GM12878 (cell line): ENCODE measurements around the gene SLCO2B1. TPM values are rescaled to one million over a fixed set of nuclear protein-coding genes. Genes with fewer than 3 reads are reported as not detected.

ENCODE experiments used
- ATAC-seq: fragments of 200-7000 bp; cut with Tn5 transposase; 3 replicates; pipeline ENCODE4 v1.9.1; 2020; ENCODE audit warnings: mild to moderate bottlenecking, moderate library complexity
- BruUV-seq: library from RNA; stranded (reverse); fragments of 400-500 nt; replicated peaks from 2 replicates; lab custom pipeline; 2021; lab: Mats Ljungman, UMichigan
- CTCF ChIA-PET: fragments of 300-600 bp; sonication (Branson Sonifier 250); formaldehyde crosslinking; extraction: SDS; loops from one replicate; lab custom pipeline; 2021; ENCODE audit warnings: inconsistent platforms; lab: Yijun Ruan, JAX
- POLR2A ChIA-PET: fragments of 350-600 bp; formaldehyde crosslinking; extraction: SDS; loops from one replicate; lab custom pipeline; 2021; ENCODE audit warnings: inconsistent platforms; lab: Charles Lee
- RAD21 ChIA-PET: fragments of 300-600 bp; sonication (Branson Sonifier 250); formaldehyde crosslinking; loops from one replicate; lab custom pipeline; 2023; ENCODE audit warnings: antibody characterized with exemption; ENCODE audit not compliant: unreplicated experiment; lab: Charles Lee
- SMC1A ChIA-PET: fragments of 300-600 bp; sonication (Branson Sonifier 250); formaldehyde crosslinking; loops from one replicate; lab custom pipeline; 2023; ENCODE audit not compliant: unreplicated experiment, uncharacterized antibody; lab: Charles Lee
- DNase-seq: peaks from one replicate; pipeline ENCODE4 v3.0.0-alpha.2; 2011; ENCODE audit warnings: low read depth, low spot score
- FAIRE-seq: peaks from 3 replicates; lab custom pipeline; 2011; peaks lifted over from hg19 to GRCh38; lab: Jason Lieb, UNC
- H2AFZ ChIP-seq: 2 replicates; pipeline ENCODE4 v1.6.0; 2011; ENCODE audit warnings: low read depth, low read length, control low read depth; ENCODE audit not compliant: control insufficient read depth
- H3K27ac ChIP-seq: 2 replicates; pipeline ENCODE4 v1.5.1; 2011; ENCODE audit warnings: control low read depth; ENCODE audit not compliant: control insufficient read depth, insufficient read depth
- H3K27me3 ChIP-seq, 2 experiments: replicated peaks in 1 of 2; 2 replicates each; pipeline versions ENCODE4 v1.6.0 to v1.6.1; 2011; ENCODE audit warnings: low read length in 1 of 2; ENCODE audit not compliant: control insufficient read depth in 2 of 2, insufficient read depth in 2 of 2
- H3K36me3 ChIP-seq, 2 experiments: 2 replicates each; pipeline ENCODE4 v1.5.1; 2011; ENCODE audit warnings: low read length in 1 of 2; ENCODE audit not compliant: control insufficient read depth in 2 of 2, insufficient read depth in 2 of 2
- H3K4me1 ChIP-seq: 2 replicates; pipeline ENCODE4 v1.6.1; 2011; ENCODE audit warnings: mild to moderate bottlenecking, low read length, moderate library complexity, mixed read lengths; ENCODE audit not compliant: control insufficient read depth, insufficient read depth
- H3K4me2 ChIP-seq: 2 replicates; pipeline ENCODE4 v1.6.0; 2011; ENCODE audit warnings: control low read depth; ENCODE audit not compliant: control insufficient read depth, insufficient read depth
- H3K4me3 ChIP-seq: fragments of 200-600 bp; sonication (generic); 2 replicates; pipeline ENCODE4 v1.5.1; 2016
- H3K79me2 ChIP-seq: 2 replicates; pipeline ENCODE4 v1.6.0; 2011; ENCODE audit warnings: low read length; ENCODE audit not compliant: control insufficient read depth, insufficient read depth
- H3K9ac ChIP-seq: 2 replicates; pipeline ENCODE4 v1.8.0; 2011; ENCODE audit warnings: low read length, control low read depth, mixed read lengths; ENCODE audit not compliant: control insufficient read depth, insufficient read depth
- H3K9me3 ChIP-seq: replicated peaks from 3 replicates; pipeline ENCODE4 v1.5.1; 2011; ENCODE audit warnings: mild to moderate bottlenecking, low read length; ENCODE audit not compliant: control insufficient read depth, insufficient read depth
- H4K20me1 ChIP-seq: 2 replicates; pipeline ENCODE4 v1.6.0; 2011; ENCODE audit not compliant: control insufficient read depth, insufficient read depth
- EGR1 ChIP-seq, 2 experiments: IDR thresholded peaks; 1 replicate in 1 of 2; 2 replicates in 1 of 2; pipeline ENCODE4 v1.6.1; 2011 to 2012; ENCODE audit warnings: low read depth in 2 of 2, low read length in 2 of 2, borderline replicate concordance in 1 of 2, mild to moderate bottlenecking in 1 of 2, moderate library complexity in 1 of 2
- GABPA ChIP-seq: IDR thresholded peaks from 2 replicates; pipeline ENCODE4 v1.6.1; 2014; ENCODE audit warnings: antibody characterized with exemption, low read depth, mild to moderate bottlenecking, inconsistent platforms
- MTA3 ChIP-seq: IDR thresholded peaks from 2 replicates; pipeline ENCODE4 v1.6.1; 2012; ENCODE audit warnings: low read length, inconsistent platforms, borderline replicate concordance
- MYB ChIP-seq: fragments of 150-350 bp; IDR thresholded peaks from 2 replicates; pipeline ENCODE4 v1.6.1; 2014; ENCODE audit warnings: mild to moderate bottlenecking, low read depth, low read length, borderline replicate concordance
- PML ChIP-seq: IDR thresholded peaks from 2 replicates; pipeline ENCODE4 v1.6.1; 2012; ENCODE audit warnings: low read length, inconsistent platforms
- RAD21 ChIP-seq: IDR thresholded peaks from 2 replicates; pipeline ENCODE4 v1.6.1; 2011; ENCODE audit warnings: mild to moderate bottlenecking, low read depth, low read length, moderate library complexity; ENCODE audit not compliant: insufficient read depth
- SREBF2 ChIP-seq: IDR thresholded peaks from 2 replicates; pipeline ENCODE4 v1.6.1; 2012; ENCODE audit warnings: mild to moderate bottlenecking, low read length
- WGBS: methylation state at CpG from one replicate; pipeline ENCODE4 v1.1.6; 2016; ENCODE audit warnings: low lambda C conversion rate; ENCODE audit not compliant: insufficient replicate concordance, insufficient coverage; ENCODE audit errors: missing lambda C conversion rate; 5-methylcytosine and 5-hydroxymethylcytosine counted together
- in situ Hi-C: fragments of 300-500 bp; cut with MboI; formaldehyde crosslinking; loops from 9 replicates; pipeline ENCODE4 v1.14.3; 2018; ENCODE audit warnings: mixed read lengths
- intact Hi-C: fragments of 100-400 bp; cut with micrococcal nuclease; formaldehyde crosslinking; loops from one replicate; pipeline ENCODE4 v1.14.2; 2022; ENCODE audit not compliant: unreplicated experiment
- polyA plus RNA-seq, 11 experiments: library from polyadenylated mRNA; depleted of rRNA in 4 of 11; unstranded in 6 of 11; stranded (reverse) in 5 of 11; fragments of >200 nt; fragmentation: Nextera tagmentation in 4 of 11; fragmentation: Illumina TruSeq in 1 of 11; extraction: Ambion mirVana in 4 of 11; extraction: Trizol in 1 of 11; gene quantifications; 1 replicate in 1 of 11; 2 replicates in 10 of 11; pipeline versions ENCODE4 v1.2.1 to v1.2.3, GENCODE V29; 2011 to 2016; ENCODE audit warnings: inconsistent platforms in 2 of 11, missing spikeins in 2 of 11, low read depth in 1 of 11
- total RNA-seq, 4 experiments: library from RNA; depleted of rRNA in 3 of 4; stranded (reverse); fragments of >200 nt in 3 of 4; fragmentation: Illumina TruSeq in 1 of 4; extraction: Trizol in 1 of 4; gene quantifications; 2 replicates each; pipeline versions ENCODE4 v1.2.1 to v1.2.3, GENCODE V29; 2013 to 2021
- TF ChIP-seq, protein P1 (sequence below): fragments of 450-650 bp; formaldehyde crosslinking; IDR thresholded peaks from 2 replicates; pipeline ENCODE4 v1.5.0; 2022; ENCODE audit warnings: mild to moderate bottlenecking, missing genetic modification characterization
- TF ChIP-seq, protein P2 (sequence below): fragments of 450-650 bp; IDR thresholded peaks from 2 replicates; pipeline ENCODE4 v1.6.1; 2017; ENCODE audit warnings: borderline replicate concordance
- TF ChIP-seq, protein P3 (sequence below): fragments of 450-650 bp; conservative IDR thresholded peaks from 2 replicates; pipeline ENCODE4 v1.6.1; 2017; ENCODE audit warnings: mild to moderate bottlenecking, moderate library complexity
- TF ChIP-seq, protein P4 (sequence below): fragments of 450-650 bp; IDR thresholded peaks from 2 replicates; pipeline ENCODE4 v1.6.1; 2014; ENCODE audit warnings: mild to moderate bottlenecking
- TF ChIP-seq, protein P5 (sequence below): fragments of 450-650 bp; formaldehyde crosslinking; IDR thresholded peaks from 2 replicates; pipeline ENCODE4 v1.4.0; 2020; ENCODE audit warnings: mild to moderate bottlenecking, moderate library complexity

The SLCO2B1 gene
- total and polyA plus RNA-seq, 10 of the 15 experiments (the other 5 are each of a cell fraction or from before 2014, with no cell fraction given): 0.05 to 3.5 (median 0.93) TPM; not detected in 2

DNA sequence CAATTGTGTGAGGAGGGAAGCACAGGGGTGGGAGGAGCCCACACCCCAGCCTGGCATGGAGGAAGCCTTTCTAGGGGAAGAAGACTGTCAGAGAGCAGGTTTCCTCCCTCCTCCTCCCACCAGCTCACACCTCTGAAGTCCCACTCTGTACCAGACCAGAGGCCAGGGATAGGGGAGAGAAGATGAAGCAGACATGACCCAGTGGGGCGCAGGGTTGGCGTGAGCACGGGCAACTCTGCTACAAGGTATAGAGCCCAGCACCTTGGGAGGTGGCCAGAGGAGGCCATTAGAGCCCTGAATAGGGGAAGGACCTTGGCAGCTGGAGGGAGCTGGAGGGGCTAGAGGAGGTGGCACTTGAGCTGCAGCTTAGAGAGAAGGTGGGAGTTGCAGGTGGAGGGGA, 15.9 kb downstream of the SLCO2B1 start:
- ChIA-PET RAD21 (no interaction called here), CTCF (interaction anchor here (1.0 kb wide), 1 partner anchor 26 kb away, joined by 3 read pairs; no protein-coding TSS in a partner anchor), POLR2A (no interaction called here), SMC1A (no interaction called here)
- DNase-seq (no peak), ATAC-seq (no peak), FAIRE-seq (no peak)
- Histone ChIP-seq H3K4me3 (no peak overlapping the region), H3K36me3 (no peaks in the 10 kb centered on the region), H3K4me2 (no peak overlapping the region), H4K20me1 (no peaks in the 10 kb centered on the region), H3K79me2 (no peaks in the 10 kb centered on the region), H3K27me3 (no peaks in the 10 kb centered on the region; a peak in 1 of 4 replicates), H3K27ac (no peak overlapping the region), H2AFZ (no peak overlapping the region), H3K9ac (no peak overlapping the region), H3K4me1 (no peaks in the 10 kb centered on the region), H3K9me3 (no peaks in the 10 kb centered on the region)
- in situ Hi-C loops: no loop called here
- 47% methylated on average over 3 of the region's 3 CpGs for WGBS
- intact Hi-C loops: no loop called here
- BruUV-seq: no TSS peak
- TF ChIP-seq, protein P1, sequence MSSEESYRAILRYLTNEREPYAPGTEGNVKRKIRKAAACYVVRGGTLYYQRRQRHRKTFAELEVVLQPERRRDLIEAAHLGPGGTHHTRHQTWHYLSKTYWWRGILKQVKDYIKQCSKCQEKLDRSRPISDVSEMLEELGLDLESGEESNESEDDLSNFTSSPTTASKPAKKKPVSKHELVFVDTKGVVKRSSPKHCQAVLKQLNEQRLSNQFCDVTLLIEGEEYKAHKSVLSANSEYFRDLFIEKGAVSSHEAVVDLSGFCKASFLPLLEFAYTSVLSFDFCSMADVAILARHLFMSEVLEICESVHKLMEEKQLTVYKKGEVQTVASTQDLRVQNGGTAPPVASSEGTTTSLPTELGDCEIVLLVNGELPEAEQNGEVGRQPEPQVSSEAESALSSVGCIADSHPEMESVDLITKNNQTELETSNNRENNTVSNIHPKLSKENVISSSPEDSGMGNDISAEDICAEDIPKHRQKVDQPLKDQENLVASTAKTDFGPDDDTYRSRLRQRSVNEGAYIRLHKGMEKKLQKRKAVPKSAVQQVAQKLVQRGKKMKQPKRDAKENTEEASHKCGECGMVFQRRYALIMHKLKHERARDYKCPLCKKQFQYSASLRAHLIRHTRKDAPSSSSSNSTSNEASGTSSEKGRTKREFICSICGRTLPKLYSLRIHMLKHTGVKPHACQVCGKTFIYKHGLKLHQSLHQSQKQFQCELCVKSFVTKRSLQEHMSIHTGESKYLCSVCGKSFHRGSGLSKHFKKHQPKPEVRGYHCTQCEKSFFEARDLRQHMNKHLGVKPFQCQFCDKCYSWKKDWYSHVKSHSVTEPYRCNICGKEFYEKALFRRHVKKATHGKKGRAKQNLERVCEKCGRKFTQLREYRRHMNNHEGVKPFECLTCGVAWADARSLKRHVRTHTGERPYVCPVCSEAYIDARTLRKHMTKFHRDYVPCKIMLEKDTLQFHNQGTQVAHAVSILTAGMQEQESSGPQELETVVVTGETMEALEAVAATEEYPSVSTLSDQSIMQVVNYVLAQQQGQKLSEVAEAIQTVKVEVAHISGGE (CRISPR knock-in tag): no peak
- TF ChIP-seq, protein P2, sequence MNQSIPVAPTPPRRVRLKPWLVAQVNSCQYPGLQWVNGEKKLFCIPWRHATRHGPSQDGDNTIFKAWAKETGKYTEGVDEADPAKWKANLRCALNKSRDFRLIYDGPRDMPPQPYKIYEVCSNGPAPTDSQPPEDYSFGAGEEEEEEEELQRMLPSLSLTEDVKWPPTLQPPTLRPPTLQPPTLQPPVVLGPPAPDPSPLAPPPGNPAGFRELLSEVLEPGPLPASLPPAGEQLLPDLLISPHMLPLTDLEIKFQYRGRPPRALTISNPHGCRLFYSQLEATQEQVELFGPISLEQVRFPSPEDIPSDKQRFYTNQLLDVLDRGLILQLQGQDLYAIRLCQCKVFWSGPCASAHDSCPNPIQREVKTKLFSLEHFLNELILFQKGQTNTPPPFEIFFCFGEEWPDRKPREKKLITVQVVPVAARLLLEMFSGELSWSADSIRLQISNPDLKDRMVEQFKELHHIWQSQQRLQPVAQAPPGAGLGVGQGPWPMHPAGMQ: no peak
- TF ChIP-seq EGR1 (IDR thresholded peaks at IDR 0.05; ENCODE audit: borderline replicate concordance in 1 of 2, low read depth in 2 of 2, low read length in 2 of 2): no peak
- no peak for TF ChIP-seq MTA3
- TF ChIP-seq, protein P3, sequence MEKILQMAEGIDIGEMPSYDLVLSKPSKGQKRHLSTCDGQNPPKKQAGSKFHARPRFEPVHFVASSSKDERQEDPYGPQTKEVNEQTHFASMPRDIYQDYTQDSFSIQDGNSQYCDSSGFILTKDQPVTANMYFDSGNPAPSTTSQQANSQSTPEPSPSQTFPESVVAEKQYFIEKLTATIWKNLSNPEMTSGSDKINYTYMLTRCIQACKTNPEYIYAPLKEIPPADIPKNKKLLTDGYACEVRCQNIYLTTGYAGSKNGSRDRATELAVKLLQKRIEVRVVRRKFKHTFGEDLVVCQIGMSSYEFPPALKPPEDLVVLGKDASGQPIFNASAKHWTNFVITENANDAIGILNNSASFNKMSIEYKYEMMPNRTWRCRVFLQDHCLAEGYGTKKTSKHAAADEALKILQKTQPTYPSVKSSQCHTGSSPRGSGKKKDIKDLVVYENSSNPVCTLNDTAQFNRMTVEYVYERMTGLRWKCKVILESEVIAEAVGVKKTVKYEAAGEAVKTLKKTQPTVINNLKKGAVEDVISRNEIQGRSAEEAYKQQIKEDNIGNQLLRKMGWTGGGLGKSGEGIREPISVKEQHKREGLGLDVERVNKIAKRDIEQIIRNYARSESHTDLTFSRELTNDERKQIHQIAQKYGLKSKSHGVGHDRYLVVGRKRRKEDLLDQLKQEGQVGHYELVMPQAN: no peak
- no peak for TF ChIP-seq SREBF2
- TF ChIP-seq, protein P4, sequence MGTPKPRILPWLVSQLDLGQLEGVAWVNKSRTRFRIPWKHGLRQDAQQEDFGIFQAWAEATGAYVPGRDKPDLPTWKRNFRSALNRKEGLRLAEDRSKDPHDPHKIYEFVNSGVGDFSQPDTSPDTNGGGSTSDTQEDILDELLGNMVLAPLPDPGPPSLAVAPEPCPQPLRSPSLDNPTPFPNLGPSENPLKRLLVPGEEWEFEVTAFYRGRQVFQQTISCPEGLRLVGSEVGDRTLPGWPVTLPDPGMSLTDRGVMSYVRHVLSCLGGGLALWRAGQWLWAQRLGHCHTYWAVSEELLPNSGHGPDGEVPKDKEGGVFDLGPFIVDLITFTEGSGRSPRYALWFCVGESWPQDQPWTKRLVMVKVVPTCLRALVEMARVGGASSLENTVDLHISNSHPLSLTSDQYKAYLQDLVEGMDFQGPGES: no peak
- no peak for TF ChIP-seq RAD21
- TF ChIP-seq MYB: no peak
- TF ChIP-seq GABPA: no peak
- TF ChIP-seq, protein P5, sequence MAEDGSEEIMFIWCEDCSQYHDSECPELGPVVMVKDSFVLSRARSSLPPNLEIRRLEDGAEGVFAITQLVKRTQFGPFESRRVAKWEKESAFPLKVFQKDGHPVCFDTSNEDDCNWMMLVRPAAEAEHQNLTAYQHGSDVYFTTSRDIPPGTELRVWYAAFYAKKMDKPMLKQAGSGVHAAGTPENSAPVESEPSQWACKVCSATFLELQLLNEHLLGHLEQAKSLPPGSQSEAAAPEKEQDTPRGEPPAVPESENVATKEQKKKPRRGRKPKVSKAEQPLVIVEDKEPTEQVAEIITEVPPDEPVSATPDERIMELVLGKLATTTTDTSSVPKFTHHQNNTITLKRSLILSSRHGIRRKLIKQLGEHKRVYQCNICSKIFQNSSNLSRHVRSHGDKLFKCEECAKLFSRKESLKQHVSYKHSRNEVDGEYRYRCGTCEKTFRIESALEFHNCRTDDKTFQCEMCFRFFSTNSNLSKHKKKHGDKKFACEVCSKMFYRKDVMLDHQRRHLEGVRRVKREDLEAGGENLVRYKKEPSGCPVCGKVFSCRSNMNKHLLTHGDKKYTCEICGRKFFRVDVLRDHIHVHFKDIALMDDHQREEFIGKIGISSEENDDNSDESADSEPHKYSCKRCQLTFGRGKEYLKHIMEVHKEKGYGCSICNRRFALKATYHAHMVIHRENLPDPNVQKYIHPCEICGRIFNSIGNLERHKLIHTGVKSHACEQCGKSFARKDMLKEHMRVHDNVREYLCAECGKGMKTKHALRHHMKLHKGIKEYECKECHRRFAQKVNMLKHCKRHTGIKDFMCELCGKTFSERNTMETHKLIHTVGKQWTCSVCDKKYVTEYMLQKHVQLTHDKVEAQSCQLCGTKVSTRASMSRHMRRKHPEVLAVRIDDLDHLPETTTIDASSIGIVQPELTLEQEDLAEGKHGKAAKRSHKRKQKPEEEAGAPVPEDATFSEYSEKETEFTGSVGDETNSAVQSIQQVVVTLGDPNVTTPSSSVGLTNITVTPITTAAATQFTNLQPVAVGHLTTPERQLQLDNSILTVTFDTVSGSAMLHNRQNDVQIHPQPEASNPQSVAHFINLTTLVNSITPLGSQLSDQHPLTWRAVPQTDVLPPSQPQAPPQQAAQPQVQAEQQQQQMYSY (CRISPR knock-in tag): no peak
- TF ChIP-seq PML: no peak
